Adrenal gland (tissue), 12 donors: ENCODE measurements around the gene TIMM13. TPM values are rescaled to one million over a fixed set of nuclear protein-coding genes. Genes with fewer than 3 reads are reported as not detected.
"Not testable (repeated sequence)": the region's sequence is repeated elsewhere in the genome, so short reads cannot be mapped to it uniquely, and the experiment has no call there.

Experiments used
- DNase-seq, 7 donors: peaks; one replicate each; pipeline ENCODE4 v3.0.0-alpha.2; 2019 to 2020
- H3K27ac ChIP-seq, 5 donors: fragments of 200-600 bp; sonication (generic) in 4 of 5; 1 replicate in 3 of 5; 2 replicates in 2 of 5; pipeline versions ENCODE4 v1.5.1 to v1.8.0; 2016 to 2020; ENCODE audit warnings: mild to moderate bottlenecking in 1 of 5
- H3K27me3 ChIP-seq: fragments of 200-600 bp; 2 replicates; pipeline ENCODE4 v1.8.0; 2021
- H3K36me3 ChIP-seq, 2 donors: fragments of 200-600 bp; replicated peaks in 1 of 2; 1 replicate in 1 of 2; 2 replicates in 1 of 2; pipeline versions ENCODE4 v1.5.1 to v1.8.0; 2018 to 2022
- H3K4me1 ChIP-seq, 2 donors: fragments of 200-600 bp; replicated peaks in 1 of 2; 1 replicate in 1 of 2; 2 replicates in 1 of 2; pipeline versions ENCODE4 v1.5.1 to v1.8.0; 2018 to 2021
- H3K4me3 ChIP-seq, 4 donors: fragments of 200-600 bp; sonication (generic) in 3 of 4; one replicate each; pipeline ENCODE4 v1.5.1; 2016 to 2018
- H3K9me3 ChIP-seq, 3 donors: fragments of 200-600 bp; sonication (generic) in 1 of 3; replicated peaks in 1 of 3; 1 replicate in 2 of 3; 2 replicates in 1 of 3; pipeline versions ENCODE4 v1.5.1 to v1.8.0; 2016 to 2021
- CTCF ChIP-seq, 6 experiments: fragments of 450-650 bp in 4 of 6; fragments of 200-600 bp in 2 of 6; sonication (generic) in 1 of 6; IDR thresholded peaks; 1 replicate in 5 of 6; 2 replicates in 1 of 6; pipeline versions ENCODE4 v1.5.1 to v1.8.0; 2016 to 2021; ENCODE audit warnings: antibody characterized with exemption in 6 of 6, mild to moderate bottlenecking in 2 of 6, moderate library complexity in 1 of 6
- POLR2A ChIP-seq, 2 donors: fragments of 450-650 bp; IDR thresholded peaks; one replicate each; pipeline ENCODE4 v1.6.1; 2017; ENCODE audit warnings: antibody characterized with exemption in 2 of 2, mild to moderate bottlenecking in 2 of 2, moderate library complexity in 1 of 2
- WGBS, 4 donors: extraction: QIAGEN DNeasy Blood & Tissue Kit in 2 of 4; methylation state at CpG; one replicate each; pipeline versions ENCODE4 v1.1.5 to v1.1.7; 2013 to 2017; 5-methylcytosine and 5-hydroxymethylcytosine counted together
- intact Hi-C, 2 donors: fragments of 100-400 bp; cut with DNase I; formaldehyde crosslinking; loops; one replicate each; pipeline versions ENCODE4 v1.14.1 to v1.15.0; 2022 to 2023
- polyA plus RNA-seq, 3 donors: library from polyadenylated mRNA; stranded (reverse); fragments of 200-250 nt in 2 of 3; fragments of 350-450 nt in 1 of 3; fragmentation: Illumina TruSeq in 1 of 3; extraction: RNeasy Lipid Tissue Mini Kit (QIAGEN cat#74804) in 1 of 3; gene quantifications; one replicate each; pipeline ENCODE4 v1.2.3, GENCODE V29; 2013 to 2014
- total RNA-seq, 9 donors: library from RNA; depleted of rRNA in 4 of 9; stranded (reverse); fragments of >200 nt in 4 of 9; fragments of 120-200 nt in 1 of 9; fragmentation: NEBNext Ultra II Directional in 1 of 9; extraction: Animal tissue kit (Norgen Biotek cat#: 25700) in 1 of 9; gene quantifications; one replicate each; pipeline versions ENCODE4 v1.1.0 to v1.2.4, GENCODE V29; 2013 to 2023
- donor health status: healthy with polysubstance abuse.
- donor health status: Bipolar disorder and iron deficiency.
- donor health status: DM: yes; HTN: yes; CAD: no.
- donor health status: DM: no; HTN: no; CAD: no.
- donor health status: DM: no; HTN: no; CAD: no.
- donor health status: DM: yes; HTN: yes; CAD: no.

The TIMM13 gene
- total and polyA plus RNA-seq, 12 donors, result 32.7 to 198 (median 88.1) TPM

GRCh38 chr19:2469102-2469914, 41.9 kb upstream of the TIMM13 start:
- H3K27me3 ChIP-seq, result no peaks in the 10 kb centered on the region
- H3K4me1 ChIP-seq, result no peaks in the 10 kb centered on the region
- no peak for TF ChIP-seq CTCF (IDR thresholded peaks at IDR 0.05)
- TF ChIP-seq POLR2A (IDR thresholded peaks at IDR 0.05), result no peak
- intact Hi-C loops, result no loop called here
- peak in 4 of 7 donors; percentile 43 to 65 (median 52) for DNase-seq
- no peaks in the 10 kb centered on the region for H3K9me3 ChIP-seq
- H3K27ac ChIP-seq, result peak overlapping the region in 1 of 5 donors; percentile 42
- no peak overlapping the region for H3K4me3 ChIP-seq
- WGBS, 4 donors, result 27 to 33% (median 28%) methylated on average over 18 to 23 of the region's 23 CpGs
- no peaks in the 10 kb centered on the region for H3K36me3 ChIP-seq

GRCh38 chr19:2468596-2468995, 41.2 kb upstream of the TIMM13 start:
- Histone ChIP-seq H3K36me3 (no peaks in the 10 kb centered on the region), H3K27ac (no peak overlapping the region), H3K9me3 (no peaks in the 10 kb centered on the region), H3K27me3 (no peaks in the 10 kb centered on the region), H3K4me1 (no peaks in the 10 kb centered on the region), H3K4me3 (no peak overlapping the region)
- no peak for TF ChIP-seq POLR2A (IDR thresholded peaks at IDR 0.05)
- no peak for TF ChIP-seq CTCF (IDR thresholded peaks at IDR 0.05)
- no peak for DNase-seq
- WGBS, 4 donors, result 72 to 77% (median 75%) methylated on average over 12 of the region's 12 CpGs
- intact Hi-C loops, result no loop called here

- Histone ChIP-seq H3K27me3 (no peaks in the 10 kb centered on the region), H3K4me1 (peaks cover 11 to 13% of the 10 kb centered on the region in 2 donors), H3K9me3 (no peaks in the 10 kb centered on the region), H3K4me3 (no peak overlapping the region), H3K36me3 (no peaks in the 10 kb centered on the region), H3K27ac (no peak overlapping the region)
- intact Hi-C loops, result no loop called here
- WGBS, 4 donors, result 73 to 84% (median 75%) methylated on average over 5 of the region's 5 CpGs
- DNase-seq, result no peak
- no peak for TF ChIP-seq POLR2A (IDR thresholded peaks at IDR 0.05)
- TF ChIP-seq CTCF (IDR thresholded peaks at IDR 0.05), result no peak
Measured at GRCh38 chr19:2464389-2464788, 37.0 kb upstream of the TIMM13 start.

GRCh38 chr19:2463694-2464093, 36.3 kb upstream of the TIMM13 start:
- WGBS, 4 donors, result 97 to 100% (median 99%) methylated on average over 5 of the region's 5 CpGs
- not testable (repeated sequence) for DNase-seq

More at GRCh38 chr19:2463694-2464093, 36.3 kb upstream of the TIMM13 start:
- intact Hi-C loops, H3K4me3 ChIP-seq, H3K36me3 ChIP-seq, H3K9me3 ChIP-seq, H3K27me3 ChIP-seq: not testable (repeated sequence)
- H3K27ac ChIP-seq, result peak overlapping the region in 1 of 5 donors; percentile 32
- H3K4me1 ChIP-seq, result peaks cover 11 to 13% of the 10 kb centered on the region in 2 donors
